GM23248 (cell line): ENCODE data around the gene IVD. TPM values are rescaled to one million over a fixed set of nuclear protein-coding genes. Genes with fewer than 3 reads are reported as not detected.

Experiments
- DNase-seq: peaks from one replicate; pipeline ENCODE4 v3.0.0-alpha.2; 2015
- H2AFZ ChIP-seq: fragments of 200-600 bp; sonication (generic); 2 replicates; pipeline ENCODE4 v1.6.1; 2016; ENCODE audit warnings: antibody characterized with exemption
- H3F3A ChIP-seq: fragments of 200-600 bp; sonication (generic); 2 replicates; pipeline ENCODE4 v1.6.1; 2016; ENCODE audit warnings: mild to moderate bottlenecking, antibody characterized with exemption, mixed run types; ENCODE audit not compliant: insufficient read depth
- H3K27ac ChIP-seq: fragments of 200-600 bp; sonication (generic); 2 replicates; pipeline ENCODE4 v1.5.1; 2016; ENCODE audit warnings: mild to moderate bottlenecking
- H3K27me3 ChIP-seq: fragments of 200-600 bp; sonication (generic); replicated peaks from 2 replicates; pipeline ENCODE4 v1.6.1; 2016; ENCODE audit warnings: mild to moderate bottlenecking; ENCODE audit not compliant: insufficient read depth
- H3K36me3 ChIP-seq: fragments of 200-600 bp; sonication (generic); 2 replicates; pipeline ENCODE4 v1.6.1; 2016; ENCODE audit warnings: low read depth, mild to moderate bottlenecking
- H3K4me1 ChIP-seq: fragments of 200-600 bp; sonication (generic); 2 replicates; pipeline ENCODE4 v1.6.1; 2016; ENCODE audit warnings: mild to moderate bottlenecking; ENCODE audit not compliant: insufficient read depth
- H3K4me2 ChIP-seq: fragments of 200-600 bp; sonication (generic); one replicate; pipeline ENCODE4 v1.6.1; 2016; ENCODE audit warnings: mild to moderate bottlenecking; ENCODE audit not compliant: unreplicated experiment
- H3K4me3 ChIP-seq: fragments of 200-600 bp; sonication (generic); 2 replicates; pipeline ENCODE4 v1.5.1; 2016; ENCODE audit warnings: mild to moderate bottlenecking
- H3K79me2 ChIP-seq: fragments of 200-600 bp; sonication (generic); 2 replicates; pipeline ENCODE4 v1.6.1; 2016; ENCODE audit warnings: mild to moderate bottlenecking; ENCODE audit not compliant: insufficient read depth
- H3K9ac ChIP-seq: fragments of 200-600 bp; sonication (generic); 2 replicates; pipeline ENCODE4 v1.6.1; 2016; ENCODE audit warnings: mild to moderate bottlenecking
- H3K9me2 ChIP-seq: fragments of 200-600 bp; sonication (generic); 2 replicates; pipeline ENCODE4 v1.6.1; 2016; ENCODE audit warnings: mixed run types, mild to moderate bottlenecking, moderate library complexity; ENCODE audit not compliant: insufficient read depth
- H3K9me3 ChIP-seq: fragments of 200-600 bp; sonication (generic); one replicate; pipeline ENCODE4 v1.6.1; 2017; ENCODE audit warnings: low read depth
- H4K20me1 ChIP-seq: fragments of 200-600 bp; sonication (generic); 2 replicates; pipeline ENCODE4 v1.6.0; 2016; ENCODE audit not compliant: insufficient read depth
- EZH2 ChIP-seq: fragments of 200-600 bp; sonication (generic); IDR thresholded peaks from 2 replicates; pipeline ENCODE4 v1.6.1; 2018; ENCODE audit warnings: antibody characterized with exemption, mild to moderate bottlenecking; ENCODE audit not compliant: insufficient read depth, poor library complexity, severe bottlenecking
- EZH2phosphoT487 ChIP-seq: fragments of 200-600 bp; sonication (generic); IDR thresholded peaks from 2 replicates; pipeline ENCODE4 v1.6.1; 2018; ENCODE audit warnings: antibody characterized with exemption, moderate library complexity, mild to moderate bottlenecking, low read depth; ENCODE audit not compliant: insufficient read depth
- WGBS, 2 experiments: methylation state at CpG; one replicate each; pipeline ENCODE4 v1.1.6; 2015 to 2017; ENCODE audit warnings: low lambda C conversion rate in 2 of 2, low coverage in 1 of 2; ENCODE audit errors: missing lambda C conversion rate in 2 of 2; 5-methylcytosine and 5-hydroxymethylcytosine counted together
- in situ Hi-C: fragments of 300-500 bp; cut with MboI; formaldehyde crosslinking; loops from 2 replicates; pipeline ENCODE4 v1.15.0; 2020
- polyA plus RNA-seq: library from polyadenylated mRNA; unstranded; fragments of >200 nt; fragmentation: Nextera tagmentation; extraction: Ambion mirVana; gene quantifications from 2 replicates; pipeline ENCODE4 v1.2.1, GENCODE V29; 2016
- total RNA-seq: library from RNA; depleted of rRNA; stranded (reverse); fragments of >200 nt; shearing (Covaris generic); gene quantifications from 2 replicates; pipeline ENCODE4 v1.2.3, GENCODE V29; 2014

The IVD gene
- total and polyA plus RNA-seq, 2 experiments from 2014 or later, result 28.2 to 50.1 TPM

GRCh38 chr15:40420071-40420713, 14.6 kb downstream of the IVD start:
- no peak overlapping the region for H3K4me2 ChIP-seq
- no peaks in the 10 kb centered on the region for H3K9me3 ChIP-seq
- in situ Hi-C loops, result no loop called here
- H3K9me2 ChIP-seq, result no peaks in the 10 kb centered on the region
- WGBS, 2 experiments, result 85 to 87% methylated on average over 11 of the region's 11 CpGs
- no peak overlapping the region for H3K4me3 ChIP-seq
- H2AFZ ChIP-seq, result no peak overlapping the region
- peaks cover 12% of the 10 kb centered on the region for H3F3A ChIP-seq
- no peak overlapping the region for H3K9ac ChIP-seq
- H3K79me2 ChIP-seq, result no peaks in the 10 kb centered on the region
- DNase-seq, result no peak
- no peak for TF ChIP-seq EZH2phosphoT487
- no peak for TF ChIP-seq EZH2
- no peaks in the 10 kb centered on the region for H3K27me3 ChIP-seq
- H4K20me1 ChIP-seq, result no peaks in the 10 kb centered on the region
- no peak overlapping the region for H3K27ac ChIP-seq
- H3K4me1 ChIP-seq, result no peaks in the 10 kb centered on the region
- H3K36me3 ChIP-seq, result 0 out of 2 replicates have a peak, but pooled peaks cover 4% of the 10 kb centered on the region

GRCh38 chr15:40420793-40421192, 15.2 kb downstream of the IVD start:
- Histone ChIP-seq H3K27me3 (no peaks in the 10 kb centered on the region), H2AFZ (no peak overlapping the region), H3K4me1 (no peaks in the 10 kb centered on the region), H3F3A (peaks cover 12% of the 10 kb centered on the region), H3K79me2 (no peaks in the 10 kb centered on the region), H3K9me2 (no peaks in the 10 kb centered on the region), H3K9ac (no peak overlapping the region), H3K4me2 (no peak overlapping the region), H3K9me3 (no peaks in the 10 kb centered on the region), H3K4me3 (no peak overlapping the region), H4K20me1 (no peaks in the 10 kb centered on the region), H3K27ac (no peak overlapping the region), H3K36me3 (no peaks in the 10 kb centered on the region)
- TF ChIP-seq EZH2, result no peak
- no peak for TF ChIP-seq EZH2phosphoT487
- WGBS, 2 experiments, result 51 to 59% methylated on average over 3 of the region's 3 CpGs
- DNase-seq, result no peak
- in situ Hi-C loops, result no loop called here

GRCh38 chr15:40421246-40422157, 15.9 kb downstream of the IVD start:
- H4K20me1 ChIP-seq, result no peaks in the 10 kb centered on the region
- H3K4me2 ChIP-seq, result peak overlapping the region; percentile 51
- no peak for TF ChIP-seq EZH2phosphoT487
- TF ChIP-seq EZH2, result no peak
- H3K27me3 ChIP-seq, result no peaks in the 10 kb centered on the region
- DNase-seq, result peak; percentile 83
- H3K9ac ChIP-seq, result no peak overlapping the region
- H2AFZ ChIP-seq, result no peak overlapping the region
- H3K79me2 ChIP-seq, result no peaks in the 10 kb centered on the region
- no peak overlapping the region for H3K27ac ChIP-seq
- peak overlapping the region; percentile 28; the same call in 1 of the 2 replicates for H3K4me3 ChIP-seq
- H3K36me3 ChIP-seq, result no peaks in the 10 kb centered on the region
- no peaks in the 10 kb centered on the region for H3K4me1 ChIP-seq
- no peaks in the 10 kb centered on the region for H3K9me3 ChIP-seq
- in situ Hi-C loops, result no loop called here
- H3K9me2 ChIP-seq, result no peaks in the 10 kb centered on the region
- H3F3A ChIP-seq, result peaks cover 12% of the 10 kb centered on the region
- 21 to 24% methylated on average over 31 of the region's 31 CpGs for WGBS, 2 experiments

GRCh38 chr15:40424483-40425115, 19.0 kb downstream of the IVD start:
- in situ Hi-C loops, result no loop called here
- no peaks in the 10 kb centered on the region for H4K20me1 ChIP-seq
- no peak overlapping the region for H3K4me3 ChIP-seq
- DNase-seq, result no peak
- no peaks in the 10 kb centered on the region for H3K27me3 ChIP-seq
- H3K36me3 ChIP-seq, result no peaks in the 10 kb centered on the region
- H3K9me2 ChIP-seq, result no peaks in the 10 kb centered on the region
- no peak overlapping the region for H2AFZ ChIP-seq
- no peak overlapping the region for H3K9ac ChIP-seq
- H3K4me2 ChIP-seq, result no peak overlapping the region
- 76 to 80% methylated on average over 6 of the region's 6 CpGs for WGBS, 2 experiments
- no peak overlapping the region for H3K27ac ChIP-seq
- H3F3A ChIP-seq, result peaks cover 12% of the 10 kb centered on the region
- TF ChIP-seq EZH2, result no peak
- no peak for TF ChIP-seq EZH2phosphoT487
- no peaks in the 10 kb centered on the region for H3K9me3 ChIP-seq
- H3K79me2 ChIP-seq, result no peaks in the 10 kb centered on the region
- H3K4me1 ChIP-seq, result peaks cover 2% of the 10 kb centered on the region; the same call in 1 of the 2 replicates
